ENCODE data around the gene CADPS2.
A peak's percentile ranks its signal among the peaks of the same experiment; 100 is the strongest.

CADPS2 gene

DNA sequence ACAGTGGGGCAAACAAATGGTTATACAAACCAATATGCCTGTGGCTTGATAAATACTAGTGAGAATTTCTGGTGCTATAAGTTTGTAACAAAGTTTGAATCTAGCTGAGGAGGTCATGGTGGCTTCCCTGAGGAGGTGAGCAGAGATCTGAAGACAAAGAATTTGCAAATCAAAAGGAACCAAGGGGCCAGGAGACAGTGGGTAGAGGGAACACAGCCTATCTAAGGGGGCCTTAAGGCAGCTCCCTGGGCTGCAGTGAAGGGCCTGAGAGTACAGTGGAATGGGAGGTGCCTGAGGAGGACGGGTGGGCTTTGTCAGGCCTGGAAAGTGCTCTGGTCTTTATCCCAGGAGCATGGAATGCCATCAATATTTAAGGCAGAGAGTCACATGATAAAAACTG lies 209.1 kb downstream of the CADPS2 start:
- Histone ChIP-seq H3K4me3 (ENCODE audit: low read depth, low read length) (no peak overlapping the region), H3K36me3 (replicated peaks) (no peaks in the 10 kb centered on the region), H3K27me3 (replicated peaks) (no peaks in the 10 kb centered on the region), H3K27ac (no peak overlapping the region)
- TF ChIP-seq, protein P1, sequence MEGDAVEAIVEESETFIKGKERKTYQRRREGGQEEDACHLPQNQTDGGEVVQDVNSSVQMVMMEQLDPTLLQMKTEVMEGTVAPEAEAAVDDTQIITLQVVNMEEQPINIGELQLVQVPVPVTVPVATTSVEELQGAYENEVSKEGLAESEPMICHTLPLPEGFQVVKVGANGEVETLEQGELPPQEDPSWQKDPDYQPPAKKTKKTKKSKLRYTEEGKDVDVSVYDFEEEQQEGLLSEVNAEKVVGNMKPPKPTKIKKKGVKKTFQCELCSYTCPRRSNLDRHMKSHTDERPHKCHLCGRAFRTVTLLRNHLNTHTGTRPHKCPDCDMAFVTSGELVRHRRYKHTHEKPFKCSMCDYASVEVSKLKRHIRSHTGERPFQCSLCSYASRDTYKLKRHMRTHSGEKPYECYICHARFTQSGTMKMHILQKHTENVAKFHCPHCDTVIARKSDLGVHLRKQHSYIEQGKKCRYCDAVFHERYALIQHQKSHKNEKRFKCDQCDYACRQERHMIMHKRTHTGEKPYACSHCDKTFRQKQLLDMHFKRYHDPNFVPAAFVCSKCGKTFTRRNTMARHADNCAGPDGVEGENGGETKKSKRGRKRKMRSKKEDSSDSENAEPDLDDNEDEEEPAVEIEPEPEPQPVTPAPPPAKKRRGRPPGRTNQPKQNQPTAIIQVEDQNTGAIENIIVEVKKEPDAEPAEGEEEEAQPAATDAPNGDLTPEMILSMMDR (IDR thresholded peaks at IDR 0.05; ENCODE audit: low read depth, low read length, missing control alignments): no peak
- no peak for DNase-seq
- in situ Hi-C loops (cut with HindIII; ENCODE audit: low pct_ligation_motif_present, low sequenced_read_pairs): no loop called here

- Histone ChIP-seq H3K36me3 (replicated peaks) (no peaks in the 10 kb centered on the region), H3K4me3 (ENCODE audit: low read depth, low read length) (no peak overlapping the region), H3K27ac (no peak overlapping the region), H3K27me3 (replicated peaks) (no peaks in the 10 kb centered on the region)
- DNase-seq: no peak
- TF ChIP-seq, protein P1 (IDR thresholded peaks at IDR 0.05; ENCODE audit: low read depth, low read length, missing control alignments): no peak
- in situ Hi-C loops (cut with HindIII; ENCODE audit: low pct_ligation_motif_present, low sequenced_read_pairs): no loop called here
These were observed 209.8 kb downstream of the CADPS2 start for GRCh38 chr7:122676466-122676865.

GRCh38 chr7:122675621-122676020 lies 210.6 kb downstream of the CADPS2 start:
- no peak overlapping the region for H3K4me3 ChIP-seq (ENCODE audit: low read depth, low read length)
- in situ Hi-C loops (cut with HindIII; ENCODE audit: low pct_ligation_motif_present, low sequenced_read_pairs): no loop called here
- TF ChIP-seq, protein P1 (IDR thresholded peaks at IDR 0.05; ENCODE audit: low read depth, low read length, missing control alignments): no peak
- H3K36me3 ChIP-seq (replicated peaks): no peaks in the 10 kb centered on the region
- no peak for DNase-seq
- no peaks in the 10 kb centered on the region for H3K27me3 ChIP-seq (replicated peaks)
- no peak overlapping the region for H3K27ac ChIP-seq

GRCh38 chr7:122675011-122675410 lies 211.2 kb downstream of the CADPS2 start:
- in situ Hi-C loops (cut with HindIII; ENCODE audit: low pct_ligation_motif_present, low sequenced_read_pairs): no loop called here
- Histone ChIP-seq H3K4me3 (ENCODE audit: low read depth, low read length) (no peak overlapping the region), H3K27me3 (replicated peaks) (no peaks in the 10 kb centered on the region), H3K36me3 (replicated peaks) (no peaks in the 10 kb centered on the region), H3K27ac (no peak overlapping the region)
- peak; percentile 40 for DNase-seq
- TF ChIP-seq, protein P1 (IDR thresholded peaks at IDR 0.05; ENCODE audit: low read depth, low read length, missing control alignments): no peak

GRCh38 chr7:122674502-122674901 lies 211.8 kb downstream of the CADPS2 start:
- Histone ChIP-seq H3K27ac (no peak overlapping the region), H3K27me3 (replicated peaks) (no peaks in the 10 kb centered on the region), H3K4me3 (ENCODE audit: low read depth, low read length) (no peak overlapping the region), H3K36me3 (replicated peaks) (no peaks in the 10 kb centered on the region)
- TF ChIP-seq, protein P1 (IDR thresholded peaks at IDR 0.05; ENCODE audit: low read depth, low read length, missing control alignments): no peak
- in situ Hi-C loops (cut with HindIII; ENCODE audit: low pct_ligation_motif_present, low sequenced_read_pairs): no loop called here
- peak; percentile 72 for DNase-seq

- in situ Hi-C loops (cut with HindIII; ENCODE audit: low pct_ligation_motif_present, low sequenced_read_pairs): no loop called here
- DNase-seq: no peak
- Histone ChIP-seq H3K36me3 (replicated peaks) (no peaks in the 10 kb centered on the region), H3K27me3 (replicated peaks) (no peaks in the 10 kb centered on the region), H3K27ac (no peak overlapping the region), H3K4me3 (ENCODE audit: low read depth, low read length) (no peak overlapping the region)
- TF ChIP-seq, protein P1 (IDR thresholded peaks at IDR 0.05; ENCODE audit: low read depth, low read length, missing control alignments): no peak
These were observed 212.3 kb downstream of the CADPS2 start for GRCh38 chr7:122673951-122674350.

Measured in brain microvascular endothelial cell (primary cell).